Measurements from ENCODE around the gene UNC93B1.
A peak's percentile ranks its signal among the peaks of the same experiment; 100 is the strongest.

Gene UNC93B1

GRCh38 chr11:68040957-68041591 lies 37.2 kb upstream of the UNC93B1 start:
- no peak for TF ChIP-seq CTCF (IDR thresholded peaks at IDR 0.05)
- Histone ChIP-seq H3K9me3 (no peaks in the 10 kb centered on the region), H3K4me3 (ENCODE audit: low read depth in 1 of 2, low read length in 1 of 2) (peak overlapping the region; percentile 87 to 100), H3K27ac (peak overlapping the region; percentile 99), H3K27me3 (no peaks in the 10 kb centered on the region), H3K36me3 (peaks cover 56% of the 10 kb centered on the region), H3K4me1 (ENCODE audit: control insufficient read depth in 1 of 2, insufficient read depth in 1 of 2, low read depth in 1 of 2, low read length in 1 of 2) (peaks cover 48 to 50% of the 10 kb centered on the region in 2 experiments)

- TF ChIP-seq CTCF (IDR thresholded peaks at IDR 0.05) = no peak
- Histone ChIP-seq H3K36me3 (peaks cover 49% of the 10 kb centered on the region), H3K27me3 (no peaks in the 10 kb centered on the region), H3K4me1 (ENCODE audit: control insufficient read depth in 1 of 2, insufficient read depth in 1 of 2, low read depth in 1 of 2, low read length in 1 of 2) (peaks cover 55 to 57% of the 10 kb centered on the region in 2 experiments), H3K27ac (peak overlapping the region; percentile 99), H3K4me3 (ENCODE audit: low read depth in 1 of 2, low read length in 1 of 2) (peak overlapping the region; percentile 87 to 100), H3K9me3 (no peaks in the 10 kb centered on the region)
These were observed 36.4 kb upstream of the UNC93B1 start for GRCh38 chr11:68040101-68040956.

GRCh38 chr11:68039526-68040086 lies 35.7 kb upstream of the UNC93B1 start:
- no peaks in the 10 kb centered on the region for H3K9me3 ChIP-seq
- peaks cover 59 to 64% of the 10 kb centered on the region in 2 experiments for H3K4me1 ChIP-seq (ENCODE audit: control insufficient read depth in 1 of 2, insufficient read depth in 1 of 2, low read depth in 1 of 2, low read length in 1 of 2)
- peak overlapping the region; percentile 87 to 100 for H3K4me3 ChIP-seq (ENCODE audit: low read depth in 1 of 2, low read length in 1 of 2)
- peaks cover 41% of the 10 kb centered on the region for H3K36me3 ChIP-seq
- H3K27ac ChIP-seq = peak overlapping the region; percentile 99
- H3K27me3 ChIP-seq = no peaks in the 10 kb centered on the region
- TF ChIP-seq CTCF (IDR thresholded peaks at IDR 0.05) = no peak

DNA sequence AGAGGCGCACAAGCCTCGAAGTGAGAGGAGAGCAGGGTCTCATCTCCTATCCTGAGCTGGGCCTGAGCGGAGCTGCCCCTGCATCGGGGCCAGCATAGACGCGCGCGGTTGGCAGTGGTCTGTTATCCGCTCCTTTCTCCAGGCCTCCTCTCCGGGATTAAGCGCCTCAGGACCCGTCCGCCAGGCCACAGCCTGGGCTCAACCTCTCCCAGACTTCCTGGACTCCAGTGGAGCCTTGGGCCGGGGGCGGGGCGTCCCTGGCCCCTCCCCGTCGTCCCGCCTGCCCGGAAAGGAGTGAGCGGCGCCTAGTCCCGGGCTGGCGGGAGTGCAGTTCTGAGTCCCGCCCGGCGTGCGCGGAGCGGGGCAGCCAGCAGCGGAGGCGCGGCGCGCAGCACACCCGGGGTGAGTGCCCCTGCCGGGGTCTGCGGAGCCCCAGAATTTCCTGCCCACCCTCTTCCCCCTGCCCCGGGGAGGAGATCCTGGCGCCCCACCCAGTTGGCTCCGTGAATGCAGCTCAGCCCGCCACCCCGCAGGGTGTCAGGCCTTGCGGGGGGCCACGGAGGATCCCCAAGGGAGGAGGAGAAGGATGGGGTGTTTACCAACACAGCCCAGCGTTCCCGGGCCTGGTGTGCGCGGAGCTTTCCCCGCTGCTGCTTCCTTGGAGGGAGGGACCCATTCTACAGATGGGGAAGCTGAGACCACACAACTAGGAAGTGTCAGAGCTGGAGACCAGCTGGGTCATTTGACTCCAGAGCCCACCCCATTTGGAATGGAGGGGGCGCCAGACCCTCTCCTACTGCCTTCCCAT lies 35.0 kb upstream of the UNC93B1 start, which contains the start of gene TCIRG1:
Gene TCIRG1 (plus strand): TSS at position 308 of the 808 bp plus-strand sequence. CDS start 2,247 bp downstream, outside the sequence.
- Histone ChIP-seq H3K27me3 (no peaks in the 10 kb centered on the region), H3K27ac (peak within 1 kb of the TSS; percentile 99), H3K4me1 (ENCODE audit: control insufficient read depth in 1 of 2, insufficient read depth in 1 of 2, low read depth in 1 of 2, low read length in 1 of 2) (peaks cover 59 to 68% of the 10 kb centered on the region in 2 experiments), H3K4me3 (ENCODE audit: low read depth in 1 of 2, low read length in 1 of 2) (peak within 1 kb of the TSS; percentile 87 to 100), H3K36me3 (peaks cover 35% of the 10 kb centered on the region), H3K9me3 (no peaks in the 10 kb centered on the region)
- TF ChIP-seq CTCF (IDR thresholded peaks at IDR 0.05) = peak; percentile 46

- Histone ChIP-seq H3K4me1 (ENCODE audit: control insufficient read depth in 1 of 2, insufficient read depth in 1 of 2, low read depth in 1 of 2, low read length in 1 of 2) (peaks cover 59 to 68% of the 10 kb centered on the region in 2 experiments), H3K27me3 (no peaks in the 10 kb centered on the region), H3K27ac (peak overlapping the region; percentile 99), H3K36me3 (peaks cover 28% of the 10 kb centered on the region), H3K9me3 (no peaks in the 10 kb centered on the region), H3K4me3 (ENCODE audit: low read depth in 1 of 2, low read length in 1 of 2) (peak overlapping the region; percentile 87 to 100)
- no peak for TF ChIP-seq CTCF (IDR thresholded peaks at IDR 0.05)
These were observed 34.4 kb upstream of the UNC93B1 start for GRCh38 chr11:68038226-68038717.
